K562 (cell line): Measurements from ENCODE around the gene ZNF350.

Experiments used
- ATF3 ChIP-seq, 2 experiments: fragments of 450-650 bp in 1 of 2; sonication (generic) in 1 of 2; formaldehyde crosslinking in 1 of 2; IDR thresholded peaks in 1 of 2; conservative IDR thresholded peaks in 1 of 2; 2 replicates each; pipeline versions ENCODE4 v1.6.1 to v1.8.1; 2016 to 2023; ENCODE audit warnings: mild to moderate bottlenecking in 2 of 2, moderate library complexity in 2 of 2, inconsistent platforms in 1 of 2, missing genetic modification reagents in 1 of 2
- BCLAF1 ChIP-seq, 2 experiments: fragments of 450-650 bp in 1 of 2; IDR thresholded peaks; 2 replicates each; pipeline ENCODE4 v1.6.1; 2011 to 2017; ENCODE audit warnings: low read depth in 2 of 2, antibody characterized with exemption in 1 of 2, borderline replicate concordance in 1 of 2, low read length in 1 of 2, mild to moderate bottlenecking in 1 of 2, mixed read lengths in 1 of 2; ENCODE audit not compliant: control insufficient read depth in 1 of 2
- CTCF ChIP-seq, 3 experiments: IDR thresholded peaks in 2 of 3; conservative IDR thresholded peaks in 1 of 3; 2 replicates each; pipeline ENCODE4 v1.5.1; 2011 to 2012; ENCODE audit warnings: low read length in 3 of 3, mild to moderate bottlenecking in 3 of 3, control low read depth in 2 of 3, improper control_type of control experiment in 1 of 3, inconsistent platforms in 1 of 3, low read depth in 1 of 3, mixed read lengths in 1 of 3, moderate library complexity in 1 of 3; ENCODE audit not compliant: insufficient read depth in 2 of 3
- L3MBTL2 ChIP-seq: fragments of 450-650 bp; IDR thresholded peaks from 2 replicates; pipeline ENCODE4 v1.6.1; 2016; ENCODE audit warnings: mild to moderate bottlenecking, moderate library complexity
- MAFG ChIP-seq: fragments of 450-650 bp; conservative IDR thresholded peaks from 2 replicates; pipeline ENCODE4 v1.6.1; 2016; ENCODE audit warnings: missing genetic modification characterization, missing compliant biosample characterization
- MAZ ChIP-seq, 2 experiments: fragments of 450-650 bp in 1 of 2; sonication (generic) in 1 of 2; formaldehyde crosslinking; IDR thresholded peaks in 1 of 2; conservative IDR thresholded peaks in 1 of 2; 2 replicates each; pipeline versions ENCODE4 v1.4.0 to v1.5.0; 2020; ENCODE audit warnings: mild to moderate bottlenecking in 1 of 2, missing genetic modification reagents in 1 of 2
- TAF1 ChIP-seq: IDR thresholded peaks from 2 replicates; pipeline ENCODE4 v1.6.1; 2011; ENCODE audit warnings: mild to moderate bottlenecking, low read length, moderate library complexity; ENCODE audit not compliant: insufficient read depth, control insufficient read depth, severe bottlenecking; ENCODE audit errors: extremely low read depth
- ZBTB33 ChIP-seq: sonication (generic); formaldehyde crosslinking; IDR thresholded peaks from 2 replicates; pipeline ENCODE4 v1.8.1; 2023; ENCODE audit warnings: mild to moderate bottlenecking, missing genetic modification reagents
- ZNF282 ChIP-seq: sonication (generic); formaldehyde crosslinking; IDR thresholded peaks from 2 replicates; pipeline ENCODE4 v1.8.1; 2023; ENCODE audit warnings: missing genetic modification reagents
- ZNF766 ChIP-seq: fragments of 200-800 bp; sonication (Bioruptor generic); conservative IDR thresholded peaks from 2 replicates; pipeline ENCODE4 v1.6.1; 2016; ENCODE audit warnings: missing genetic modification characterization, missing compliant biosample characterization

GRCh38 chr19:51938936-51939335, 47.7 kb downstream of the ZNF350 start:
- TF ChIP-seq TAF1 (no peak), MAZ (CRISPR knock-in tag; conservative IDR thresholded peaks at IDR 0.05 in 1 of 2, IDR thresholded peaks at IDR 0.05 in 1 of 2) (no peak), ATF3 (IDR thresholded peaks at IDR 0.05) (peak; percentile 51; the same call in 1 of the 2 replicates), ATF3 (CRISPR knock-in tag; conservative IDR thresholded peaks at IDR 0.05) (no peak), ZNF282 (no peak), ZNF766 (CRISPR knock-in tag) (no peak), CTCF (IDR thresholded peaks at IDR 0.05 in 2 of 3, conservative IDR thresholded peaks at IDR 0.05 in 1 of 3; ENCODE audit: insufficient read depth in 2 of 3, low read depth in 1 of 3, low read length in 3 of 3) (no peak), MAFG (no peak), BCLAF1 (IDR thresholded peaks at IDR 0.05; ENCODE audit: borderline replicate concordance in 1 of 2, control insufficient read depth in 1 of 2, low read depth in 2 of 2, low read length in 1 of 2) (no peak), L3MBTL2 (no peak), ZBTB33 (CRISPR knock-in tag) (no peak)
